DMS53 treated with DMSO at 0.1 percent for 48 hours (cell line): ENCODE measurements around the gene IRX4.

Source experiments
- DNase-seq: peaks from one replicate; lab custom pipeline; 2025; ENCODE audit not compliant: unreplicated experiment; lab: John Stamatoyannopoulos, UW

IRX4 gene

GRCh38 chr5:1892685-1893445, 10.1 kb upstream of the IRX4 start:
- no peak for DNase-seq

DNA sequence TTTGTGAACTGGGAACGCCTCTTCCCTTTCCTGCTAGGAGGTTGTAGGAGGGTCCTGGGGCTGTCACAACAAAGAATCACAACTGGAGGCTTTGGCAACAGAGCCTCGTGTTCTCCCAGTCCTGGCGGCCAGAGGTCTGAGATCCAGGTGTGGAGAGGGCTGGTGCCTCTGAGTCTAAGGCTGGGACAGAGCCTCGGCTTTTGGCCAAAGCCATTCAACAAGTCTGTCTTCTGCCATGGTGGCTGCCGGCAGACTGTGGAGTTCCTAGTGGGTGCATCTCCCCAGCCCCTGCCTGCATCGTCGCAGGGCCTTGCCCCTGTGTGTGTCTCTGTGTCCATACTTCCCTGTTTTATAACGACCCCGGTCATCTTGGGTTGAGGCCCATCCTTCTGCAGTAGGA, 9.5 kb upstream of the IRX4 start:
- DNase-seq, result no peak

DNA sequence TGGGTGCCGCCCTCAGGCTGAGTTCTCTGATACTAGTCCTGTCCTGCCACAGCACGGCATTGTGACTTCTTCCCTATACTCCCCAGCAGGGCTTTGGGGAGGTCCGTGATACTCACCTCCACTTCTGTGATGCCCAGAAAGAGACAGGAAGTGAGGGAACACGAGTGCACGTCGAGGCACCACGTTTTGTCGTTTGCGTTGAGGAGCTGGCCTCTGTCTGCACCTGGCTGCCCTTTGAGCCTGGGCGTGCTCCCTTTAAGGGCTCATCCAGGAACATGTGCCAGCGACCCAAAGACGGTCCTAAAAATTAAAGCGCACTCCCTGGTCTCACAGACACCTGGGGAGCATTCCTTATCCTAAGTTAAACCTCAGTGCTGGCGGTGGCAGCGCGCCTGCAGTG, 8.7 kb upstream of the IRX4 start:
- DNase-seq, result no peak

- no peak for DNase-seq
Observed at GRCh38 chr5:1890296-1890695, 7.6 kb upstream of the IRX4 start.

DNA sequence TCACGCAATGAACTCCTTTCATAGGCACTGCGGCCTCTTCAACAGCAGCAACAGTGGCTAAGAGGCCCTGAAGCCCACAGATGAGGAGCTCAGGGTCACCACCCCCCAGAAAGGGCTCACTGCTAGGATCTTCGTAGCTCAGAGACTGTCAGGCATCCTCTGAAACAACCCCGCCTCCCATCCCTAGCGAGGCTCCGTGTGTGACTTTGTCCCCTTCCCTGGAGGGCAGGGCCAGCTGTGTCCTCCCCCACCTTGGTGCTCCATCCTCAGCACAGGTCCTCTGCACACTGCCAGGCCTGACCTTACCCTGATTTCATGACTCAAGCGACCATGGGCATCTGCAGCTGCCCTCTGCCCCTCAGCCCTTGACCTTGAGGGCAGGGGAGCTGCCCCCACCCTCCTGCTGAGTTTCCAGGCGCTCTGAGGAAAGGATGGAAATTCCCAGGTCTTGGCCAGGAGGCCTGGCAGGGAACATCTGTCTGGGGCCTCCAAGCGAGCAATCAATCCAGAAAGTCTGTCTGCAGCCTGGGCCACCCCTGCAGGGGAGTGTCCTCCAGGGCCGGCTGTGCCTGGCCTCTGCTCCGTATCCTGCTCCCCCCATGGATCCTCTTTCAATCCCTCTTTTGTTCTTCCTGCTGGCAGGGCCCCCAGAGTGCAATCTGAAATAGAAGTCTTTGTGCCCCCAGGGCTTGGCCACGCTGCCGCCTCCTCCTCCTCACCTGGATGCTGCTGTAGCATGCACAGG, 6.8 kb upstream of the IRX4 start:
- DNase-seq, result no peak

DNA sequence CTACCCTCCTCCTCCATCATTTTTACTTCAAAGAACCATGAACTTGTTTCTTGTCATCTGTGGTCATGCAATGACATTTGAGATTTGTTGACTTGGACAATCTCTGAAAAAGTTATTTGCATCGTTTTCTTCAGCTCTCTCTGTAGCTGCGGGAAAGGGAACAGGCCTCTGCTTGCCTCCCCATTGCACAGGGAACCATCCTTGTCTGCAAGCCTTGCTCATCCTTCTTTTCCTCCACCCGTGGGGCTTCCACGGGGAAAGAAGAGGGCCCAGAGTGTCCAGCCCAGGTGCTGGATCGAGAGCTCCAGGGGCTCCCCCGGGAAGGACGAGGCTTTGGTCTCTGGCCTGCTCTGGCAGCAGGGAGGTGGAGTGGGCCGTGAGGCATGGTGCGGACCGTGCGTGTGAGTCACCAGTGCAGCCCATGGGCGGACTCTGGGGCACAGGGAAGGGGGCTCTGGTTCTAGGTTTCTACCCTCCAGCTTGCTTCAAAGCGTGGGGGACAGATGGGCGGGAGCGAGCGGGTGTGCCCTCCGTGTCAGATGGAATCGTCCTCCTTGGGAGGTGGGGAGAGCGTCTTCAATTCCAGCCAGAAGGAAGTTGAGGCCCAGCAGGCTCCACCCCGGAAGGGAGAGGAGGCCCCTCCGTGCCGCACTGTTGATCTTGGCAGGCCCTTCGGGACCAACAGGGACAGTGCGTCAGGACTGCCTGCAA, 6.0 kb upstream of the IRX4 start:
- DNase-seq, result no peak

DNA sequence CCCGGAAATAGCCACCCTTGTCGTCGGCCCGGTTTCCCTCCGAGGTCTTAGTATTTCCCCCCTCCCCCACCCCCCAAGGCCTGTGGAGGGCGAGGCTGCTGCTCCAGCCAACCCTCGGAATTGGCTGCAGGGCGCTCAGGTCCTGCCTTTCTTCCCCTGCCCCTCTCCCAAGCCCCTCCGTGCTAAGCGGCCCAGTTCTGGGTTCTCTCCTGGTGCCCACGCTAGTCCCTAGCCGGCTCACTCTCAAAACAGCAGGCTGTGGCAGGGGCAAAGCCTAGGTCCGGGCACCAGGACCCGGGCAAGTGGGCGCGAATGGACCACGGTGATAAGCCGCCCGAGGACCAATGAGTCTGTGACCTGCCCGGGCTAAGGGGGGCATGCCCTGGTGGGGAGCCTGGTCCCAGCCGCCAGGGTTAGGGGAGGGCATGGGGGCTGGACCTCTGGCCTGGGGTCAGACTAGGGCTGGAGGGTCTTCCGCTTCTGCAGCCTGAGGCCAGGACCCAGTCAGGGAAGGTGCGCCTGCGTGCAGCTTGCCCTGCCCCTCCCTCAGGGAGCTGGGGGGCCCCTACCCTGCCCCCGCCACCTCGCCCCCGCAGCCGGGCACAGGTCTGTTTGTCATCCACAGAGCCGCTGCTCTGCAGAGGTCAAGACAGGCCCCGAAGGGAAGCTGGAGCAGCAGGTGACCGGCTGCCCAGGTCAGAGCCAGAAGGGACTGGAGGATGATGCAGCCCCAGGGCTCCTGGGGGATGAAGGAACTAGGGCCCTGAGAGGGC, 5.0 kb upstream of the IRX4 start:
- DNase-seq, result no peak

GRCh38 chr5:1886846-1887587, 4.3 kb upstream of the IRX4 start:
- DNase-seq, result no peak

DNA sequence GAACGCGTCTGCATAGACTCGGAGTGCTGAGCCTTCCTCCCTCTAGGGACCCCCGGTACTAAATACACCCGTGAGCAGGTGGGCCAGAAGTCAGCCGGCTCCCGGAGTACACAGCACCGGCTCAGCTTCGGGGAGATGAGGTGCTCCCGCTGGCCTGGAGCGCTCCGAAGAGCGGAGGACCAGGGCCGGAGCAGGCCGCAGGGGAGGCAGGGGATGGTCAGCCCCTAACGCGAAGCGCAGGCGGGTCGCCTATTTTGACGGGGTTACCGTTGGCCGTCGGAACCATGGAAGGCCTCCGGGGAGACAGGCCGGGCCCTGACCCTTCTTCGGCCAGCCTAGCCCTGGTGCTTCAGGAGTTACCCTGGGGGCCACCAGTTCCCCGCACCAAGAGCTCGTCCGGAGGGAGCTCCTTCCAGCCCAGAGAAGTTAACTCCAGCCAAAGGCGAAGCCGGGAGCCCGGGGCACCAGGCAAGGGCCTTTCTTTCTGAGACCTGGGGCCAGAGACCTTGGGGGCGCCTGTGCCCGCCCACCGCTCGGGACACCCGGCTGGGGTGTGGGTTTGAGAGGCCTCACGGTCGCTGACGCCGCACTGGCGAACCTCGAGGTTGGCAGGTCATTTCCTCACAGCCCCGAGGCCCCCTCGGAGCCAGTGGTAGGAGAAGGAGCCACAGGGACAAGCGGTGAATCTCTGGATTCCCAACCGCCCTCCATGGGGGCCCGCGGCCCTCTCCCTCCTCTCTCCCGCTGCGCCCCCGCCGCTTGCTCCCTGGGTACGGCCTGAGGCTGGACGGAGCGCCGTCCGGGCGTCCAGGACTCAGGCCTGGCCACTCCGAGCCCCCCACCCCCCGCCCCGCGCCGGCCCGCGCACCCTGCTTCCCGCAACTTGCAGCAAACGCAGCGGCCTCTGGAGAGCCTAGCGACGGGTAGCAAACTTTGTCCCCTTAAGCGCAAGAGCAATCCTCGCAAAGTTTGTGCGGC, 3.4 kb upstream of the IRX4 start:
- DNase-seq, result no peak

GRCh38 chr5:1885404-1885755, 2.7 kb upstream of the IRX4 start:
- DNase-seq, result no peak

- DNase-seq, result no peak
Observed at GRCh38 chr5:1884678-1885403, 2.1 kb upstream of the IRX4 start.

GRCh38 chr5:1883925-1884677, 1.4 kb upstream of the IRX4 start:
- DNase-seq, result no peak

DNA sequence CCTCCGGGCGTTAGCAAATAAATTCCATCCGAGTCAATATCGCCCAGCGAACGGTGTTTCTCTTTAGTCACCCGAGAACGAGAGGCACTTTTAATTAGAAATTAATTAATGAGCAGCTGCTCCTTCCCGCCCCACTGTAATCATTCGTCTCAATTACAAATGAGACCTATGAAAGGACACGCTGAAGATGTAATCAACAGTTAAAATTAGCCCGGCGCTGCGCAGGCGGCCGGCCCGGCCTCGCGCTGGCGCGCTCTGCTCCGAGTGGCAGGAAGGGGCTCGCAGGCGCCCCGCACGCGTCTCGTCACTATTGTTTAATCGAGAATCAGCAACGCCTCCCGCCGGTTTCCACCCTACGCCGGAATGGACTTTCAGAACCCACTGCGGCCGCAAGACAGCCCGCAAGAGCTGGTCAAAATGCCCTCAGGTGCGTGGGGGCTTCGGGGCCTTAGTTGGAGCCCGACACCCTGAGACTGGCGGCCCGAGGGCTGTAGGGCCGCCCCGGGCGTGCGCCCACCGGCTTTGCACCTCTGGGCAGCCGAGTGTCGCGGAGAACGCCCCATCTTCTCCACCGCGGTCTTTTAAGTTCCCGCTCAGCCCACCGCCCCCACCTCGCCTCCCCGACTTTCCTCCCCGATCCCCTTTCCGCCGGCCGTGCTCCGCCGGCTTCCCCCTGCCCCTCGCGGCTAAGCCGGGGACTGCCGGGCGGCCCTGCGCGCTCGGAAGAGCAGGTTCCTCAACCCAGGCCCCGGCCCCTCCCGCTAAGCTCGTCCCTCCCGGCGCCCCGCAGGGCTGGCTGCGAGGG, 597 bp upstream of the IRX4 start:
- DNase-seq, result no peak

- no peak for DNase-seq
Observed at GRCh38 chr5:1881731-1882336, 891 bp downstream of the IRX4 start.

GRCh38 chr5:1881098-1881572, 1.6 kb downstream of the IRX4 start:
- DNase-seq, result no peak

GRCh38 chr5:1880377-1881025, 2.2 kb downstream of the IRX4 start:
- no peak for DNase-seq
